HG03095 (cell line): ENCODE measurements around the gene GRM7.

Experiments used
- ATAC-seq: cut with Tn5 transposase; IDR thresholded peaks from one replicate; pipeline ENCODE4 v1.9.1; 2021; ENCODE audit warnings: moderate library complexity; ENCODE audit not compliant: unreplicated experiment

The GRM7 gene

GRCh38 chr3:7567160-7567559 is 706.2 kb downstream of the GRM7 start:
- no peak for ATAC-seq

DNA sequence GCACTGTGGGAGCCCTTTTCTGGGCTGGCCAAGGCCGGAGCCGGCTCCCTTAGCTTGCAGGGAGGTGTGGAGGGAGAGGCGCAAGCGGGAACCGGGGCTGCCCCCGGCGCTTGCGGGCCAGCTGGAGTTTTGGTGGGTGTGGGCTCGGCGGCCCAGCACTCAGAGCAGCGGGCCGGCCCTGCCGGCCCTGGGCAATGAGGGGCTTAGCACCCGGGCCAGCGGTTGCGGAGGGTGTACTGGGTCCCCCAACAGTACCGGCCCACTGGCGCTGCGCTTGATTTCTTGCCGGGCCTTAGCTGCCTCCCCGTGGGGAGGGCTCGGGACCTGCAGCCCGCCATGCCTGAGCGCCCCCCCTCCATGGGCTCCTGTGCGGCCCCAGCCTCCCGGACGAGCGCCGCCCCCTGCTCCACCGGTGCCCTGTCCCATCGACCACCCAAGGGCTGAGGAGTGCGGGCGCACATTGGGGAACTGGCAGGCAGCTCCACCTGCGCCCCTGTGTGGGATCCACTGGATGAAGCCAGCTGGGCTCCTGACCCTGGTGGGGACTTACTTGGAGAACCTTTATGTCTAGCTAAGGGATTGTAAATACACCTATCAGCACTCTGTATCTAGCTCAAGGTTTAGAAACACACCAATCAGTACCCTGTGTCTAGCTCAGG is 707.7 kb downstream of the GRM7 start:
- ATAC-seq, result no peak

DNA sequence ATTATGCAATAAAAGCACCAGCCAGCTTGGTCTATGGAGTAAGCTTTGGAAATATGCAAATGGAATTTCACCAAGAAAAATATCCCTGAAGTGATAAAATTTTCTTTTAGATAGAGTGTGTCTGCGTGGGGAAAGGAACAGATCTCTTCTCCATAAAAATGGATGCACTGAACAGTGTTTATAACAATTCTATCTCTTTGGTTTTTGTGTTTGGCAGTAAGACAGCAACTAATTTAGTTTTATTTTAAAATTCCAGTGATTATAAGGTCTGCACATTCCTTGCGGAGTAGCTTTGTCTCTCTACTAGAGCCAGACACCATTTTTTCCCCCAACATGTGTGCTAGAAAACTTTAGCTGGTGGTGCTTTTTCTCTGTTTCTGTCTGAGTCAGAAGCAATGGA is 712.4 kb downstream of the GRM7 start:
- no peak for ATAC-seq

DNA sequence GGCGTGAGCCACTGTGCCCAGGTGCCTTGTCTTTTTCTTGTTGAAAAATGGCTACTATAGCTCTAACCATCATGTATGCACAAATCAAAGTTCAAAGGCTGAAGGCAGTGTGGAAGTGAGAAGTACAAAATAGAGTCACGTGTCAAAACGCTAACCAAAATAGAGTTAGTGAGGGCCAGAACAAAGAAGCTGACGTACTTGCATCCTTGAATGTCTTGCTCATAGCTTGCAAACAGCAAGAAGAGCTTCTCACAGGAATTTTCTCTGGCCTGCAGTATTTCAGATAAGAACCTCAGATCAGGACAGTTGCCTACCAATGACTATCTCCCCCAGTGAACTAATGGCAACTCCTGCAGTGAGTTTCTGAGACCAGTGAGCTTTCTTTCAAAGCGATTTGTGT is 713.5 kb downstream of the GRM7 start:
- ATAC-seq, result no peak

DNA sequence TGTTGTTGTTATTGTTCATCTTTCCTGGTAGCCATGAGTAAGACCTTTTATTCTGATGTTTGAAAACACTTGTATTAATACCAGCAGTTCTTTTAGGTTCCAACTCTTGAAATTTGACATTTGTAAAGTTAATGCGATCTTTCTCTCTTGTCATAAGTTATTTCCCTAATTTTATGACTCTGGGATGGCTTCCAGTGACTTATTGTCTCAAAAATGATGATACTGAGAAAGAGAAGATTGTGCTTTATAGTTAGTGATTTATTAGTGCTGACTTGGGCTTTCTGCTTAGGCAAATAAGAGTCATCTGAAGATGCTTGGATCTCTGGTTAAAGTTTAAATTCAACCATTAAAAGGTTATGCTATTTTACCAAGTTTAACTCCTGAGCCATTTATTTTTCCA is 715.2 kb downstream of the GRM7 start:
- no peak for ATAC-seq

DNA sequence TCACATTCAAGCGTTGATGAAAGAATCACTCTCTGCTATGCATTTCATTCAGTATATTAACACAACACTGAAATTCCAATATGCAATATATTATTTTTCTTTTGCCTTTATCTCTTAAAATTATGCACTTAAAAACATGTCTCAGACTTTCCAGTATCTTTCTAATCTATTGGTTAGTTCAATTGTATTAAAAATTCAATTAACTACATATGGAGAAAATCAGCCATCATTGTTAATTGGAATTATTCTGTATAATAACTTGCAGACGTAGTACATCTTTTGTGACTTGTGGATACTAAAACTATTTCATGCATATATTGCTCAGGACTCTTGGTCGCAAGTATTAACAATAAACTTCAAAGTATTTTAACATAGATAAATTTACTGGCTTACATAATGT is 715.6 kb downstream of the GRM7 start:
- ATAC-seq, result no peak

DNA sequence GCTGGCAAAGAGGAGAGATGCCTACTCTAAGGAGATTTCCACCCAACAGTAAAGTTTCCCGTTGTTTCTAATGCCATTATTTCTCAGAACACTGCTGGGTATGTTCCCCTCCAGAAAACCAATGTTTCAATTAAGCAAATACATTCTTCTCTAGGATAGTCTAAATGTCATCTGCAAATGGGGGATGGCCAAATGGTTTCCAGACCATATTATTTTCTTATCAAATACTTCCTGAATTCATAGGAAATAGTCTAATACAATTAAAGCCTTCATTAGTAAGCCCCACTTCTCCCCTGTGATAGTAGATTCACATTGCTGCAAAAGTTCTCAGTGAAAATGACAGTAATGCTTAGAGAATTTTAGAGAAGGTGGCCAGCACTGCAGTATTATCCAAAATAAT is 716.6 kb downstream of the GRM7 start:
- ATAC-seq, result no peak

DNA sequence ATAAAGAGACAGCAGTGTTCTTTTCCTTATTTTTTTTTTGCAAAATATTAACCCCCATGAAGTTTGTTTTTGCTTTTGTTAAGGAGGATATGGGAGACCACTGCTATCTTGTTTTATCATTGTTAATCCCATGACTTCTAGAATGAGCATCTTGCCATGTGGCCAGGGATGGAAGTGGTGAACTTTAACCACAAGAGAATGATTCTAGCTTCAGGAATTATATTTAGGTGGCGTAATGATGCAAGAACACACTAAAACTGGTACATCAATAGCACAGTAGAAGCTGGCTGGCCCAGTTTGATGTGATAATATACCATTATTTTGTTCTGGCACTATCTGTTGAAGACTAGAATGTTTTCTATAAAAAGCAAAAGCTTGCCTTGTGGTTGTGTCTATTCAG is 720.9 kb downstream of the GRM7 start:
- no peak for ATAC-seq

DNA sequence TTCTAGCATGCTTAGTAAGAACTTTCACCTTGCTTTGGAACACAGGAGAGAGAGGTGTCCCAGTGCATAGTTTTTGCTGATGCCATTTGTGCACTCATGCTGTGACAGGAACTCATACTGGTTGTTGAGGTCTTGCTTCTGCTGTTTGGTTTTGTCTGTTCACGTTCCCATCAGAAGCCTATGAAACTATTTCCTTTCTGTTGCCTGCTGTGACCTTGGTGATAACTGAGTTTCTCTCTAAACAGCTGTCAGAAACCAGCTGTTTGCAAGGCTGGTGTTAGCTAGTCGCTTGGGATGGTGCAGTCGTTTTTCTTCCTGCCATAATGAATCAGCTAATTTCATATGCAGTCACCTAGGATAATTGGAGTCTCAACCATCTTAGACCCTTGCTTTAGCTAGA is 724.1 kb downstream of the GRM7 start:
- ATAC-seq, result no peak

GRCh38 chr3:7588236-7588635 is 727.3 kb downstream of the GRM7 start:
- ATAC-seq, result no peak

- no peak for ATAC-seq
Measured at GRCh38 chr3:7589526-7589925, 728.6 kb downstream of the GRM7 start.

GRCh38 chr3:7602297-7602696 is 741.4 kb downstream of the GRM7 start:
- ATAC-seq, result no peak

- ATAC-seq, result no peak
Measured at GRCh38 chr3:7607083-7607482, 746.2 kb downstream of the GRM7 start.

- ATAC-seq, result no peak
Measured at GRCh38 chr3:7607676-7608075, 746.8 kb downstream of the GRM7 start.

GRCh38 chr3:7610634-7611033 is 749.7 kb downstream of the GRM7 start:
- ATAC-seq, result no peak

DNA sequence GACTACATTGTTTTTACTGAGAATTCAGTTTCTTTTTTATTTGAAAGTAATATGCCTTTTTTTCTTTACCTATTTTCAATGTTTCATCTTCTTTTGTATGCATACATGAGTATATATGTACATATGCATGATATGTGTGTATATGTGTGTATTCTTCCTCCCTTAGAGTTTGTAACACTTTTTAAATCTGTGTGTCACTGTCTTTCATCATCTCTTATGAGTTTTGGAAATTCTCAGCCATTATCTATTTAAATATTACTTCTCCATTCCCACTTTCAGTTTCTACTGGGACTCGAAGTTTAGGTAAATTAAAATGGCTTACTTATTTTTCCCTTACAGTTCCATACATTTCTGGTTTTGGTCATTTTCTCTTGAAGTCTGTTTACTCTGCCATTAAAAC is 754.1 kb downstream of the GRM7 start:
- no peak for ATAC-seq

- ATAC-seq, result no peak
Measured at GRCh38 chr3:7618606-7619005, 757.7 kb downstream of the GRM7 start.

DNA sequence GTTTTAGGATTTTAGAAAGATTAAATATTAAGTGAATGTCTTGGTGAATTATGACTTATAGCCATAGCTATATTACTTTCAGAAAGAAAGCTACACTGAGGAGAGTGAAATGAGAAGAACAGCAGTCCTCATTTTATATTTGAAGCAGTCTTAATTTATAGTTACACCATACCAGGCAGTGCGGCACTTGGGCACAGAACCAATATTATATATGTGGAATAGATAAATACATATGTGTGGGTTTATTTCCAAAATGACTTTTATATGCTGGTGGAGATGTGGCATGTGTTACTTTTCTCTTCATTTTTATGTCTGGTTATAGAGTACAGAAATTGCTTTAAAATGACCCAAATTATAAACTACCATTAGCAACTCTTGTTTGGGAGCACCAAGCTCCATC is 759.5 kb downstream of the GRM7 start:
- no peak for ATAC-seq

DNA sequence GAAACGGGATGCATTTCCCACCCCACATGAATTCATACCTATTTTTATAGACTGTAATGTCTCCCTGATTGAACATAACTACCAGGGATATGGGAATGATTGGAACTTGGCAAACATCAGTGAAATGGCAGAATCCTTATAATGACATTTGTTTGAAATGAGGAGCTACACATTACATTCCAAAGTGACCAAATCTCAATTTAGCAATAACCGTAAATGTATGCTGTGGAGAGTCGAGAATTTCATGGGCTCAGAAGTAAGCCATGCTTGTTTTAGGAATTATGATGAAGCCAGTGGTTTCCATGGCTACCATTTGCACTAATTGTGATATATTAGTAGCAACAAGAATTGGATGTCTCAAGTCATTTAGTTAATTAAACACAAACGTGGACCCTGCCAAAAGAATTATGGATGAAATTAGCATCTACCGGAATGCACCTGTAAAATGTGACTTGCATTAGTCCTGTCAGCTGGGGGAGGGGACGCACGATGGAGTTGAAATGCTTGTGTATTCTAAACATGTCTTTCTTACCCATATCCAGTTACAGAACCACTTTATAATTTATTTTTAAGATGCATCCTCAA is 760.2 kb downstream of the GRM7 start:
- ATAC-seq, result no peak

GRCh38 chr3:7621651-7622050 is 760.7 kb downstream of the GRM7 start:
- ATAC-seq, result no peak

DNA sequence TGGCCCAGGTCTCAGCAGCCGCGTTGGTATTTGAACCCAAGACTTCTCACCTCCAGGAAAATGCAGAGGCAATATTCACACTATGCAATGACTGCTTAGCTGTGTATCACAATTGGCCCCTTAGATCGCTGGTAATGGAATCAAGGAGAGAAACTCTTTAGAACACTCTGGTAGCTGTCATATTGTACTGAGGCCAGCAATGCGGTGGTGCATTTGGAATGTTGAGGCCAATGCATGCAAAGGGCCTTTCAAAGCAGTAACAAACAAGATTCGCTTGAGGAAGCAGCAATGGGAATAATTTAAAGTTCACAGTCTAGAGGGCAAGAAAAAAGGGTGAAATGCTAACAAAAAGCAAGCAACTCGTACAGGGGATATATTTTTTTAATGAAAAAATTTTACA is 764.1 kb downstream of the GRM7 start:
- ATAC-seq, result no peak

DNA sequence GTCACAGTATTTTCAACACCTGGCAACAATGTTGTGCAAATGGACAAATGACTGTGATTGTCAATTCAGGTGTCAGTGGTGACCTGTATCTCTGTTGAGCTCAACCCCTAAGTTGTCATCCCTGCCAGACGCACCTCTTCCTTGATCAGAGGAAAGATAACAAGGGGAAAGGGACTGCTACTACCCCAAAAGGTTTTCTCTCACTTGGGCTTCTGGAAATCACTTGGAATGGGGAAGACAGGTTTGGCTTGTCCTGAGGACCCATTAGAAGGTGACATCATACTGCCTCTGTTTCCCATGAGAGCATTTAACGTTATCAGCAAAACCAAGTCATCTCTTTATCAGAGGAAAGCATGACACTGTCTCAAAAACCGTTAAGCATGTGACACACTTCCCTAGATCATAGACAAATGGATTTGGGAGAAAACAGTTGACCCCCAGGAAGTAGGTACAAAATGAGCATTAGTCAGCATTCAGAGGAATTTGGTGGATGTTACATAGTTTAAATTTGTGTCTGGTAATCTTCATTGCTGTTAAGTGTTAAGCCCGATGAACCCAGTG is 769.5 kb downstream of the GRM7 start:
- ATAC-seq, result no peak

- no peak for ATAC-seq
Measured at GRCh38 chr3:7630925-7631324, 770.0 kb downstream of the GRM7 start.
